H9 (cell line): ENCODE measurements around the gene PCDHGA10. TPM values are rescaled to one million over a fixed set of nuclear protein-coding genes. Genes with fewer than 3 reads are reported as not detected.

Source experiments
- DNase-seq: peaks from one replicate; pipeline ENCODE4 v3.0.0-alpha.2; 2017
- H2AFZ ChIP-seq: one replicate; pipeline ENCODE4 v1.6.1; 2013; ENCODE audit warnings: mild to moderate bottlenecking, low read length, control low read depth, moderate library complexity
- H2AK5ac ChIP-seq: 2 replicates; pipeline ENCODE4 v1.6.1; 2013; ENCODE audit warnings: low read length, control low read depth, mixed read lengths; ENCODE audit not compliant: insufficient read length
- H2BK120ac ChIP-seq: one replicate; pipeline ENCODE4 v1.6.1; 2013; ENCODE audit warnings: low read depth, mild to moderate bottlenecking, low read length, control low read depth, inconsistent platforms; ENCODE audit not compliant: poor library complexity, severe bottlenecking
- H2BK12ac ChIP-seq: 2 replicates; pipeline ENCODE4 v1.6.1; 2013; ENCODE audit warnings: low read length, control low read depth, mixed read lengths, low read depth; ENCODE audit not compliant: insufficient read length
- H2BK15ac ChIP-seq: 2 replicates; pipeline ENCODE4 v1.6.1; 2013; ENCODE audit warnings: low read depth, low read length, control low read depth
- H2BK20ac ChIP-seq: one replicate; pipeline ENCODE4 v1.6.1; 2013; ENCODE audit warnings: low read depth, mild to moderate bottlenecking, low read length, control low read depth, inconsistent platforms; ENCODE audit not compliant: poor library complexity, severe bottlenecking
- H2BK5ac ChIP-seq: 2 replicates; pipeline ENCODE4 v1.6.1; 2013; ENCODE audit warnings: low read length, control low read depth, mixed read lengths; ENCODE audit not compliant: insufficient read length
- H3K14ac ChIP-seq: 2 replicates; pipeline ENCODE4 v1.6.1; 2013; ENCODE audit warnings: low read length, control low read depth; ENCODE audit not compliant: insufficient read depth
- H3K18ac ChIP-seq: 2 replicates; pipeline ENCODE4 v1.6.1; 2013; ENCODE audit warnings: low read depth, mild to moderate bottlenecking, mixed read lengths, low read length, control low read depth; ENCODE audit not compliant: insufficient read length
- H3K23ac ChIP-seq: 2 replicates; pipeline ENCODE4 v1.6.1; 2013; ENCODE audit warnings: low read length, control low read depth, mixed read lengths, low read depth; ENCODE audit not compliant: insufficient read length
- H3K23me2 ChIP-seq: 2 replicates; pipeline ENCODE4 v1.6.1; 2013; ENCODE audit warnings: low read depth, mild to moderate bottlenecking, mixed read lengths, low read length, control low read depth; ENCODE audit not compliant: insufficient read length, poor library complexity, severe bottlenecking
- H3K27ac ChIP-seq: 2 replicates; pipeline ENCODE4 v1.5.1; 2013; ENCODE audit warnings: low read length, control low read depth, mixed read lengths, low read depth; ENCODE audit not compliant: insufficient read length
- H3K27me3 ChIP-seq: 2 replicates; pipeline ENCODE4 v1.6.1; 2013; ENCODE audit warnings: low read length, control low read depth, inconsistent platforms; ENCODE audit not compliant: insufficient read depth
- H3K4ac ChIP-seq: 2 replicates; pipeline ENCODE4 v1.6.1; 2013; ENCODE audit warnings: low read depth, mild to moderate bottlenecking, control low read depth, inconsistent platforms, low read length, moderate library complexity
- H3K4me1 ChIP-seq: 2 replicates; pipeline ENCODE4 v1.6.1; 2013; ENCODE audit warnings: low read length, control low read depth, inconsistent platforms; ENCODE audit not compliant: insufficient read depth
- H3K4me2 ChIP-seq: 2 replicates; pipeline ENCODE4 v1.6.1; 2013; ENCODE audit warnings: low read length, control low read depth, mixed read lengths; ENCODE audit not compliant: insufficient read length, insufficient read depth
- H3K56ac ChIP-seq: 2 replicates; pipeline ENCODE4 v1.6.1; 2013; ENCODE audit warnings: low read depth, mild to moderate bottlenecking, mixed read lengths, low read length, control low read depth; ENCODE audit not compliant: insufficient read length
- H3K79me1 ChIP-seq: 2 replicates; pipeline ENCODE4 v1.6.1; 2013; ENCODE audit warnings: low read depth, mild to moderate bottlenecking, moderate library complexity, low read length, control low read depth, inconsistent platforms; ENCODE audit not compliant: insufficient read depth, poor library complexity, severe bottlenecking
- H3K79me2 ChIP-seq: 2 replicates; pipeline ENCODE4 v1.6.1; 2013; ENCODE audit warnings: low read length, control low read depth, inconsistent platforms; ENCODE audit not compliant: insufficient read depth
- H3K9ac ChIP-seq: 2 replicates; pipeline ENCODE4 v1.6.1; 2013; ENCODE audit warnings: low read length, control low read depth, mixed read lengths; ENCODE audit not compliant: insufficient read length; ENCODE audit errors: extremely low read depth
- H3K9me3 ChIP-seq: one replicate; pipeline ENCODE4 v1.6.1; 2013; ENCODE audit warnings: low read depth, low read length, inconsistent platforms; ENCODE audit not compliant: control insufficient read depth
- H3T11ph ChIP-seq: one replicate; pipeline ENCODE4 v1.6.1; 2013; ENCODE audit warnings: mild to moderate bottlenecking, low read length, control low read depth, inconsistent platforms
- H4K20me1 ChIP-seq: one replicate; pipeline ENCODE4 v1.6.1; 2013; ENCODE audit not compliant: control insufficient read depth, insufficient read length, insufficient read depth
- H4K5ac ChIP-seq: 2 replicates; pipeline ENCODE4 v1.6.1; 2013; ENCODE audit warnings: low read depth, mild to moderate bottlenecking, mixed read lengths, low read length, control low read depth; ENCODE audit not compliant: insufficient read length
- H4K8ac ChIP-seq: replicated peaks from 2 replicates; pipeline ENCODE4 v1.6.1; 2013; ENCODE audit warnings: low read length, control low read depth, mixed read lengths, low read depth; ENCODE audit not compliant: insufficient read length
- H4K91ac ChIP-seq: 2 replicates; pipeline ENCODE4 v1.6.1; 2013; ENCODE audit warnings: low read depth, mild to moderate bottlenecking, moderate library complexity, mixed read lengths, low read length, control low read depth; ENCODE audit not compliant: insufficient read length
- H3K27ac Mint-ChIP-seq, 3 experiments: 2 replicates in 2 of 3; 3 replicates in 1 of 3; pipeline ENCODE4 v1.8.0; 2020 to 2021; ENCODE audit warnings: mixed read lengths in 3 of 3, mild to moderate bottlenecking in 1 of 3, moderate library complexity in 1 of 3
- H3K27me3 Mint-ChIP-seq: 2 replicates; pipeline ENCODE4 v1.8.0; 2021; ENCODE audit warnings: low read depth, mild to moderate bottlenecking, moderate library complexity, mixed read lengths
- H3K36me3 Mint-ChIP-seq, 3 experiments: 2 replicates in 2 of 3; 3 replicates in 1 of 3; pipeline ENCODE4 v1.8.0; 2020 to 2021; ENCODE audit warnings: low read depth in 3 of 3, mixed read lengths in 3 of 3; ENCODE audit not compliant: insufficient read depth in 1 of 3
- H3K4me1 Mint-ChIP-seq, 2 experiments: 2 replicates each; pipeline ENCODE4 v1.8.0; 2020; ENCODE audit warnings: mixed read lengths in 2 of 2
- H3K4me3 Mint-ChIP-seq, 2 experiments: 2 replicates in 1 of 2; 3 replicates in 1 of 2; pipeline ENCODE4 v1.8.0; 2020 to 2021; ENCODE audit warnings: mild to moderate bottlenecking in 2 of 2, mixed read lengths in 2 of 2, moderate library complexity in 1 of 2
- H3K9me3 Mint-ChIP-seq, 2 experiments: 2 replicates in 1 of 2; 3 replicates in 1 of 2; pipeline ENCODE4 v1.8.0; 2020; ENCODE audit warnings: mild to moderate bottlenecking in 2 of 2, mixed read lengths in 2 of 2, moderate library complexity in 1 of 2
- CTCF ChIP-seq: fragments of 200-600 bp; sonication (generic); conservative IDR thresholded peaks from 3 replicates; pipeline ENCODE4 v1.8.0; 2021; ENCODE audit warnings: antibody characterized with exemption, mild to moderate bottlenecking
- WGBS: extraction: QIAGEN DNeasy Blood & Tissue Kit; methylation state at CpG from one replicate; pipeline ENCODE4 v1.1.7; 2013; ENCODE audit warnings: missing lambda C conversion rate, low lambda C conversion rate, mixed read lengths; ENCODE audit not compliant: insufficient read length; ENCODE audit errors: extremely low coverage; 5-methylcytosine and 5-hydroxymethylcytosine counted together
- long read RNA-seq: library from polyadenylated mRNA; unstranded; transcript quantifications from one replicate; pipeline ENCODE4 v2.0.0, GENCODE V29; 2020
- total RNA-seq: library from RNA; stranded (reverse); gene quantifications from 2 replicates; pipeline ENCODE4 v1.2.1, GENCODE V29; 2021

The PCDHGA10 gene
- total RNA-seq = 12.5 and 15.1 TPM in 2 replicates
- long read RNA-seq, full-length matches to known transcripts = 13 of 13 reads
- long read RNA-seq, partial matches to known transcripts = 0 of 13 reads
- long read RNA-seq, other reads (novel, unspliced or antisense) = 0 of 13 reads

GRCh38 chr5:141412854-141413539 is at the start of gene PCDHGA10:
Gene PCDHGA10 (plus strand): TSS chr5:141412987. CDS start chr5:141413176, 189 bp downstream.
- Histone ChIP-seq H3K4ac (no peak within 1 kb of the TSS), H3K27me3 (no peaks in the 10 kb centered on the region; the same call in 1 of the 2 replicates), H3K9me3 (no peaks in the 10 kb centered on the region), H3K9ac (no peak within 1 kb of the TSS), H4K5ac (no peak within 1 kb of the TSS), H4K8ac (no peak within 1 kb of the TSS), H3T11ph (no peak within 1 kb of the TSS), H2AFZ (no peak within 1 kb of the TSS), H2BK15ac (no peak within 1 kb of the TSS), H2AK5ac (no peak within 1 kb of the TSS), H3K79me1 (no peaks in the 10 kb centered on the region), H2BK5ac (no peak within 1 kb of the TSS), H2BK120ac (no peak within 1 kb of the TSS), H3K56ac (no peak within 1 kb of the TSS), H3K79me2 (no peaks in the 10 kb centered on the region), H3K23ac (no peak within 1 kb of the TSS), H3K14ac (0 out of 2 replicates have a peak within 1 kb of the TSS, but pooled peaks have one; percentile 26), H3K18ac (no peak within 1 kb of the TSS), H4K20me1 (no peaks in the 10 kb centered on the region), H3K4me1 (no peaks in the 10 kb centered on the region), H2BK12ac (no peak within 1 kb of the TSS), H2BK20ac (no peak within 1 kb of the TSS), H3K27ac (no peak within 1 kb of the TSS), H3K4me2 (peak within 1 kb of the TSS; percentile 29), H3K23me2 (peaks cover 8% of the 10 kb centered on the region), H4K91ac (no peak within 1 kb of the TSS)
- peaks cover 29 to 55% (median 36%) of the 10 kb centered on the region in 3 experiments for H3K36me3 Mint-ChIP-seq
- H3K9me3 Mint-ChIP-seq = peaks cover 36 to 47% of the 10 kb centered on the region in 2 experiments
- TF ChIP-seq CTCF = peak; percentile 89
- peak within 1 kb of the TSS in 1 of 3 experiments; percentile 93; a peak in 2 of 7 replicates for H3K27ac Mint-ChIP-seq
- no CpG with 5 or more reads among the region's 31 CpGs for WGBS
- peaks cover 16 to 23% of the 10 kb centered on the region in 2 experiments for H3K4me1 Mint-ChIP-seq
- H3K27me3 Mint-ChIP-seq = peaks cover 28% of the 10 kb centered on the region
- peak within 1 kb of the TSS; percentile 83 to 87 for H3K4me3 Mint-ChIP-seq
- DNase-seq = peak; percentile 73
